Omental fat pad (tissue), 4 donors: Measurements from ENCODE around the gene FMNL3. TPM values are rescaled to one million over a fixed set of nuclear protein-coding genes. Genes with fewer than 3 reads are reported as not detected.

Experiments
- ATAC-seq: fragments of 150-250 bp; one replicate; pipeline ENCODE4 v1.9.1; 2016; ENCODE audit warnings: mild to moderate bottlenecking, moderate library complexity; ENCODE audit not compliant: low FRiP score
- DNase-seq: peaks from one replicate; pipeline ENCODE4 v3.0.0-alpha.2; 2019; ENCODE audit warnings: low spot score
- CTCF ChIP-seq, 3 donors: fragments of 450-650 bp; IDR thresholded peaks; one replicate each; pipeline ENCODE4 v1.5.1; 2016 to 2017; ENCODE audit warnings: antibody characterized with exemption in 3 of 3, mild to moderate bottlenecking in 3 of 3, moderate library complexity in 2 of 3
- total RNA-seq, 4 donors: library from RNA; depleted of rRNA; stranded (reverse); fragments of >200 nt; gene quantifications; one replicate each; pipeline ENCODE4 v1.1.0, GENCODE V29; 2016

Gene FMNL3
- total RNA-seq, 4 donors from 2014 or later, result 5.7 to 28.8 (median 22.1) TPM

- no peak for TF ChIP-seq CTCF (IDR thresholded peaks at IDR 0.05)
- ATAC-seq, result no peak
- DNase-seq, result no peak
Observed at GRCh38 chr12:49646331-49646830, 60.8 kb downstream of the FMNL3 start.

DNA sequence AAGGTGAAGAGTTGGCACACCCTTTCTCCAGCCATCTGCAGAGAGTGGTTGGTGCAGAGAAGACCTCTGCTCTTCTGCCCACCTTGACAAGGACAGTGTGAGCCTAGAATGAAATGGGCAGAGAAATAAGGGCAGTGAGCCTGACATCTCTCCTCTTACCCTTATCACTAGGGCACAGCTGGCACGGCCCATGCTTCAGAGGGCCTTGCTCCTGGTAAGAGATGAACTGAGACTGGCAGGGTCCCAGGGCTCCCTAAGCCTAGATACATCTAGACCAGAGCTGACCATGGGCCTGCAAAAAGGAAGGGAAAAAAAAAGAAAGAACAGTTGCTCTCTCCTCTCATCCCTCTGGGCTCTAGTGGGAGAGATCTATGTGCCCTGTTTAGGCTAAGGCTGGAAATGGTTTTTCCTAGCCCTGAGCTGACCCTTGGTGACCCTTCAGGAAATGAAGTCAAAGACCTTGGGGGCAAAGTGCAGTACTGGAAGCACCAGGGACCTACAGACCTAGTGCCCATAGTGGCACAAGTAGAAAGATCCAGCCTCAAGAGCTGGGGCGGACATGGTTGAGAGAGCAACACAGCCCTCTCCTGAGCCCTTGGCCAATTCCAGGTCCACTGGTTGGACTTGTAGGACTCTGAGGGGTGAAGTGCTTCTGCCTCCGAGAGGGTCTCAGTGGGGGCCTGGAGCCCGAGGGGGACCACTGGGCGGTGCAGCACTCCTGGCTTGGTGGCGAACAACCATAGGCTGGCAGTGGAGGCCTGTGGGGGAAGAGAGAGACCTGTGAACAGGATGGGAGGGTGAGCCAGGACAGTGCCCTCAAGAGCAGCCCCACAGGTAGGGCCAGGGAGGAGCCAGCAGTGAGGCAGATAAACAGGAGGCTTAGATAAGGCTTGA lies 61.8 kb downstream of the FMNL3 start:
- no peak for ATAC-seq
- no peak for DNase-seq

GRCh38 chr12:49644620-49644994 lies 62.6 kb downstream of the FMNL3 start:
- ATAC-seq (no peak), DNase-seq (peak; percentile 66)
- peak in 1 of 3 donors; percentile 83 for TF ChIP-seq CTCF (IDR thresholded peaks at IDR 0.05)

More for the DNA sequence above, 61.8 kb downstream of the FMNL3 start:
- no peak for TF ChIP-seq CTCF (IDR thresholded peaks at IDR 0.05)

DNA sequence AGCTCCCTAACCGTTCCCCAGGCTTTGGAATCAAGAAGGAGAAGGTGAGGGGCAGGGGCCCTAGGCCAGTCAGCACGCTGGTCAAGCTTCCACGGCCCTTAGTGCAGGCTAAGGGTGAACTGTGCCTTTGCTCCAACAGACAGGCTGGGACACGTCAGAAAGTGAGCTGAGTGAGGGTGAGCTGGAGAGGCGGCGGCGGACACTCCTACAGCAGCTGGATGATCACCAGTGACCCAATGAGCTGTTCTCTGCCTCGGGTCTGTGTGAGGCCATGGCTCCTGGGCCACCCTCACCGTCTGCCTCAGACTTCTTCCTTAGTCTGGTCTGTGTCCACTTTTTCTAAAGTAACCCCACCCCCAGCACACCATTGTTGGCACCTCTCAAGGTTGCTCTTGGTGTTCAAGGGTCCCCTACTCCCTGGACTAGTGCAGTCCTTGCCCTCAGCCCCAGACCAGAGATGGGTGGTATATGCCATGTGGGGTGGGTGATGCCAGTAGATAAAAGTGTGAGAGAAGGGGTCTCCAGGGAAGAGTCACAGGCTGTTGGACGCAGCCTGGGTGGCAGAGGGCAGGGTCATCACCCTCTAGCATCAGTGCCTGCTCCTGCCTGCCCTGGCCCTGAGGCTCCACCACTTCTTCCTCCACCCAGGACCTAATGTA lies 63.1 kb downstream of the FMNL3 start:
- ATAC-seq (no peak), DNase-seq (no peak)
- TF ChIP-seq CTCF (IDR thresholded peaks at IDR 0.05), result no peak

DNA sequence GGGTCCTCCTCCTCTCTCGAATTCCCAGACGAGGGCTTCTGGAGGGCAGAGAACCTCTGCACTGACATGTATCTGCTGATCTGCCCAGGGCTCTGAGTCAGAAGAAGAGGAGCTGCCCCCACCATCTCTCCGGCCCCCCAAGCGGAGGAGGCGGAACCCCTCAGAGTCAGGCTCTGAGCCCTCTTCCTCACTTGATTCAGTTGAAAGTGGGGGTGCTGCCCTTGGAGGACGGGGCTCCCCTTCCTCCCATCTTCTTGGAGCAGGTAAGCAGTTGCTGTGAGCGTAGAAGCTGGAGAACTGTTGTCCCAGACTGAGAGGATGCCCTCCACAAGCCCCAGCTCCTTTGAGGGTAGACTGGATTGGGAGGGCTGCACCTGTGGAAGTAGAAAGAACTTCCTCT lies 64.1 kb downstream of the FMNL3 start:
- no peak for TF ChIP-seq CTCF (IDR thresholded peaks at IDR 0.05)
- DNase-seq (no peak), ATAC-seq (no peak)

DNA sequence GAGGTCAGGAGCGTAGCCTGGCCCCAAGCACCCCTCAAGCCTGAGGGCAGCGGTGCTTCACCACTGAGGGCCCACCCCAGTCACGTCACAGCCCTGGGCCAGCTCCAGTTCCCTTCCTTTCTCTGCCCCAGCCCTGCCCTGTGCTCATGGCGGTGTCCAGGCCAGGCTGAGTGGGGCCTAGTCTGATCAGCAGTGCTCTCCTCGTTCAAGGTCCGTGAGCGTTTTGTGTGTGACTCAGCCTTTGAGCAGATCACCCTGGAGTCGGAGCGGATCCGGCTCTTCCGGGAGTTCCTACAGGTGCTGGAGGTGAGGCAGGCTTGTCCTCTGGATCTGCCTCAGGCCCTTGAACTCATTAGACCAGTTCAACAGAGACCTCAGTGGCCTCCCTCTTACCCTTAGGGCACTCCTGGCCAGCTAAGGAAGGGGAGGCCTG lies 64.8 kb downstream of the FMNL3 start:
- no peak for DNase-seq
- TF ChIP-seq CTCF (IDR thresholded peaks at IDR 0.05), result no peak
- no peak for ATAC-seq
